Mesenchymal stem cell (in vitro differentiated cells and primary cell): ENCODE measurements around the gene IKZF2.

Source experiments
- DNase-seq: peaks from one replicate; pipeline ENCODE4 v3.0.0-alpha.2; 2013
- H2AFZ ChIP-seq: one replicate; pipeline ENCODE4 v1.6.1; 2013; ENCODE audit warnings: low read depth, mild to moderate bottlenecking, control low read depth, inconsistent platforms, low read length, moderate library complexity
- H2AK5ac ChIP-seq: 2 replicates; pipeline ENCODE4 v1.6.1; 2013; ENCODE audit warnings: low read length, moderate library complexity, mild to moderate bottlenecking, inconsistent platforms; ENCODE audit not compliant: severe bottlenecking
- H2BK120ac ChIP-seq: one replicate; pipeline ENCODE4 v1.6.1; 2013; ENCODE audit warnings: low read depth, mild to moderate bottlenecking, inconsistent platforms, low read length, moderate library complexity
- H2BK12ac ChIP-seq, 2 experiments: one replicate each; pipeline ENCODE4 v1.6.1; 2013; ENCODE audit warnings: inconsistent platforms in 2 of 2, low read length in 2 of 2, mild to moderate bottlenecking in 2 of 2, moderate library complexity in 2 of 2, control low read depth in 1 of 2
- H2BK15ac ChIP-seq: one replicate; pipeline ENCODE4 v1.6.1; 2013; ENCODE audit warnings: mild to moderate bottlenecking, low read depth, inconsistent platforms; ENCODE audit not compliant: poor library complexity, severe bottlenecking
- H2BK5ac ChIP-seq: 2 replicates; pipeline ENCODE4 v1.6.1; 2013; ENCODE audit warnings: low read depth, mild to moderate bottlenecking, low read length, control low read depth, inconsistent platforms; ENCODE audit not compliant: poor library complexity, severe bottlenecking
- H3K14ac ChIP-seq, 2 experiments: one replicate each; pipeline ENCODE4 v1.6.1; 2013; ENCODE audit warnings: inconsistent platforms in 2 of 2, low read length in 2 of 2, control low read depth in 1 of 2, mild to moderate bottlenecking in 1 of 2, moderate library complexity in 1 of 2
- H3K18ac ChIP-seq, 2 experiments: one replicate each; pipeline ENCODE4 v1.6.1; 2013; ENCODE audit warnings: inconsistent platforms in 2 of 2, low read length in 2 of 2, control low read depth in 1 of 2, low read depth in 1 of 2, mild to moderate bottlenecking in 1 of 2
- H3K23ac ChIP-seq, 2 experiments: one replicate each; pipeline ENCODE4 v1.6.1; 2013; ENCODE audit warnings: inconsistent platforms in 2 of 2, low read length in 2 of 2, mild to moderate bottlenecking in 2 of 2, moderate library complexity in 2 of 2, control low read depth in 1 of 2
- H3K27ac ChIP-seq: 2 replicates; pipeline ENCODE4 v1.5.1; 2013; ENCODE audit warnings: mild to moderate bottlenecking, moderate library complexity, low read length, control low read depth, inconsistent platforms; ENCODE audit not compliant: poor library complexity, severe bottlenecking
- H3K27me3 ChIP-seq, 2 experiments: 2 replicates each; pipeline versions ENCODE4 v1.6.1 to v1.7.0; 2013; ENCODE audit warnings: low read length in 2 of 2, mild to moderate bottlenecking in 2 of 2, moderate library complexity in 2 of 2, control low read depth in 1 of 2, inconsistent platforms in 1 of 2; ENCODE audit not compliant: control insufficient read depth in 1 of 2, insufficient read depth in 1 of 2
- H3K36me3 ChIP-seq, 2 experiments: 2 replicates each; pipeline versions ENCODE4 v1.6.1 to v1.7.0; 2013; ENCODE audit warnings: low read length in 2 of 2, control low read depth in 1 of 2, inconsistent platforms in 1 of 2, low read depth in 1 of 2, mild to moderate bottlenecking in 1 of 2; ENCODE audit not compliant: insufficient read depth in 2 of 2, control insufficient read depth in 1 of 2
- H3K4ac ChIP-seq, 2 experiments: one replicate each; pipeline ENCODE4 v1.6.1; 2013; ENCODE audit warnings: inconsistent platforms in 2 of 2, low read length in 2 of 2, mild to moderate bottlenecking in 2 of 2, moderate library complexity in 2 of 2, control low read depth in 1 of 2, low read depth in 1 of 2
- H3K4me1 ChIP-seq: 2 replicates; pipeline ENCODE4 v1.6.1; 2013; ENCODE audit warnings: low read depth, low read length, control low read depth; ENCODE audit not compliant: control insufficient read depth, insufficient read depth
- H3K4me2 ChIP-seq: 2 replicates; pipeline ENCODE4 v1.6.1; 2013; ENCODE audit warnings: low read length, mild to moderate bottlenecking, inconsistent platforms; ENCODE audit not compliant: poor library complexity, severe bottlenecking
- H3K4me3 ChIP-seq, 2 experiments: 2 replicates each; pipeline versions ENCODE4 v1.5.1 to v1.7.0; 2013; ENCODE audit warnings: low read length in 2 of 2, mild to moderate bottlenecking in 2 of 2, control low read depth in 1 of 2, low read depth in 1 of 2; ENCODE audit not compliant: insufficient read depth in 1 of 2
- H3K79me1 ChIP-seq: replicated peaks from 2 replicates; pipeline ENCODE4 v1.6.1; 2013; ENCODE audit warnings: mild to moderate bottlenecking, control low read depth, low read length, inconsistent platforms; ENCODE audit not compliant: poor library complexity, severe bottlenecking
- H3K9ac ChIP-seq: 2 replicates; pipeline ENCODE4 v1.7.0; 2013; ENCODE audit warnings: mild to moderate bottlenecking, low read length, moderate library complexity
- H3K9me3 ChIP-seq: 2 replicates; pipeline ENCODE4 v1.7.0; 2013; ENCODE audit warnings: mild to moderate bottlenecking, low read length; ENCODE audit not compliant: control insufficient read depth
- H4K8ac ChIP-seq: one replicate; pipeline ENCODE4 v1.6.1; 2013; ENCODE audit warnings: inconsistent platforms, mild to moderate bottlenecking, low read length, moderate library complexity
- H4K91ac ChIP-seq: one replicate; pipeline ENCODE4 v1.6.1; 2013; ENCODE audit warnings: mild to moderate bottlenecking, low read length, inconsistent platforms
- WGBS: methylation state at CpG from one replicate; pipeline ENCODE4 v1.1.7; 2013; ENCODE audit warnings: mixed read lengths; 5-methylcytosine and 5-hydroxymethylcytosine counted together

IKZF2 gene

DNA sequence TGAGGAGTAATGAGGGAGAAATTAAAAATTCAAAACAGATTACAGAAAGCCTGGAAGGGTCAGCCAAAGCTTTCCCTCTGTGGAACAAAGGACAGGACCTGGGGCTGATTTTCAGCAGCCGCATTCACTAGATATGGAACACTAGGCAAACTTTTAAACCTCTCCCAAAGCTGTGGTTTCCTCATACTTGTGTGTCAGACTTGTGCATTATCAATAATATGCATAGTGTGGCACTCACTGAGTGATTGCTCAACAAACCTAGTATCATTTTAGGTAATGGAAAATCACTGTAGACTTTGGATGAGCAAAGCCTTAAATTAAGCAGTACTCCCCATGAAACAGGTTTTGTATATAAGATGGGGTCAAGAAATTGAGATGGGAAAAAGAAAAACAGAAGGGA is 26.3 kb upstream of the IKZF2 start:
- H2BK15ac ChIP-seq: no peak overlapping the region
- no peak overlapping the region for H4K8ac ChIP-seq
- 100% methylated on average over 1 of the region's 1 CpG for WGBS
- no peak overlapping the region for H2AFZ ChIP-seq
- peaks cover 8% of the 10 kb centered on the region for H3K9me3 ChIP-seq
- H3K4me3 ChIP-seq: no peak overlapping the region
- no peak overlapping the region for H2BK120ac ChIP-seq
- no peak overlapping the region for H2AK5ac ChIP-seq
- H3K79me1 ChIP-seq: no peaks in the 10 kb centered on the region
- H3K4me1 ChIP-seq: no peaks in the 10 kb centered on the region
- no peaks in the 10 kb centered on the region for H3K27me3 ChIP-seq
- H3K14ac ChIP-seq: no peak overlapping the region
- H3K36me3 ChIP-seq: no peaks in the 10 kb centered on the region
- no peak overlapping the region for H3K18ac ChIP-seq
- no peak overlapping the region for H3K4ac ChIP-seq
- H3K23ac ChIP-seq: no peak overlapping the region
- H3K9ac ChIP-seq: no peak overlapping the region
- no peak overlapping the region for H3K27ac ChIP-seq
- H2BK12ac ChIP-seq: no peak overlapping the region
- H4K91ac ChIP-seq: no peak overlapping the region
- no peak overlapping the region for H3K4me2 ChIP-seq
- no peak overlapping the region for H2BK5ac ChIP-seq
- DNase-seq: no peak

DNA sequence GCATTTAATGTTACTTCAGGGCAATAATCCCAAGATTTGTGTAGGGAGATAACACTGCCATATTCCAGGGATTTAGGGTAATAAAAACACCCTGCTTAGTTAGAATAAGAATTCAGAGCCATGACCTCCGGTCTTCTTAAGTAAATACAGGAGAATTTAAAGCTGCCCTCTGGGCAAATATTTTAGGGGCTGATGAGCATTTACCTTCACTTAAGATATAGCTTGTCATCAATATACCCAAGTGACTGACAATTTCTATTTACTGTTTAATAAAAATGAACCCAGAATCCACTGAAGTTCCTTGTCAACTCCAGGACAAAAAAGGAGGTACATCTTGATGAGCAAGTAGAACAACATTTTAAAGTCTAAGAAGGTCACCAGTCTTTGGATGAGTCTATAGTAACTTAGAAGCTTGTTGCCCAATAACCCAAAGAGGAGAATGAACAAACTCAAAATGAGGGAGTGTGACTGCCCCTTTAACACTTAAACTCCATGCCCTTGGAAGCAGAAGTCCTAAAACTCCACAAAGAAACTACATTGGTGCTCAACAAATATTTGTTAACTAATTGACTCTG is 24.3 kb upstream of the IKZF2 start:
- no peak overlapping the region for H3K4ac ChIP-seq
- H2BK120ac ChIP-seq: no peak overlapping the region
- H4K91ac ChIP-seq: no peak overlapping the region
- H3K18ac ChIP-seq: no peak overlapping the region
- H3K9ac ChIP-seq: no peak overlapping the region
- no CpG with 5 or more reads among the region's 1 CpG for WGBS
- H3K36me3 ChIP-seq: no peaks in the 10 kb centered on the region
- peaks cover 8% of the 10 kb centered on the region for H3K9me3 ChIP-seq
- no peak for DNase-seq
- no peak overlapping the region for H2AFZ ChIP-seq
- H2BK15ac ChIP-seq: no peak overlapping the region
- H3K4me3 ChIP-seq: no peak overlapping the region
- H3K14ac ChIP-seq: no peak overlapping the region
- H2BK12ac ChIP-seq: no peak overlapping the region
- H2AK5ac ChIP-seq: no peak overlapping the region
- no peaks in the 10 kb centered on the region for H3K27me3 ChIP-seq
- H2BK5ac ChIP-seq: no peak overlapping the region
- H3K79me1 ChIP-seq: no peaks in the 10 kb centered on the region
- H3K4me1 ChIP-seq: no peaks in the 10 kb centered on the region
- no peak overlapping the region for H4K8ac ChIP-seq
- H3K23ac ChIP-seq: no peak overlapping the region
- H3K4me2 ChIP-seq: no peak overlapping the region
- H3K27ac ChIP-seq: no peak overlapping the region

DNA sequence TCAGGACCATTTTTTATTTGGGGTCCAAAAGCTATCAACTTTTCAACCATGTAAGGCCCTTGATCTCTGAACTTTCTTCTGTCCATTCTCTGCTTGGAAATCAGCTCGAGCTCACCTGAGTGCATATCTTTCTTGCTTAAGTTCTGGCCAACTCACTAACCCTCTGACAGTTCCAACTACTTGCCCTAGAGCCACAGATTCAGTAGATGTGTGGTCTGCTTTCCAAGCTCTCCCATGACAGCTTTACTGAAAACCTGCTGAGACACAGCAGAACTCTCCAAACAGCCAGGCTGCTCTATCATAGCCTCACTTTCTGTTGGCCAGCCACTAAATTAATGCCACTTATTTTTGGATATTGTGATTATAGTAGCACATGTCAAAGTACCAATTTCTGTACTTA is 21.2 kb upstream of the IKZF2 start:
- Histone ChIP-seq H2BK12ac (no peak overlapping the region), H3K4me1 (no peaks in the 10 kb centered on the region), H3K14ac (no peak overlapping the region), H3K79me1 (no peaks in the 10 kb centered on the region), H2BK120ac (no peak overlapping the region), H3K18ac (no peak overlapping the region), H2BK5ac (no peak overlapping the region), H4K8ac (no peak overlapping the region), H3K4ac (no peak overlapping the region), H3K27me3 (no peaks in the 10 kb centered on the region), H3K4me2 (no peak overlapping the region), H3K4me3 (no peak overlapping the region), H2AFZ (no peak overlapping the region), H3K9ac (no peak overlapping the region), H3K23ac (no peak overlapping the region), H2BK15ac (no peak overlapping the region), H2AK5ac (no peak overlapping the region), H3K27ac (no peak overlapping the region), H4K91ac (no peak overlapping the region), H3K9me3 (peaks cover 8% of the 10 kb centered on the region), H3K36me3 (no peaks in the 10 kb centered on the region)
- 74% methylated on average over 1 of the region's 1 CpG for WGBS
- no peak for DNase-seq

DNA sequence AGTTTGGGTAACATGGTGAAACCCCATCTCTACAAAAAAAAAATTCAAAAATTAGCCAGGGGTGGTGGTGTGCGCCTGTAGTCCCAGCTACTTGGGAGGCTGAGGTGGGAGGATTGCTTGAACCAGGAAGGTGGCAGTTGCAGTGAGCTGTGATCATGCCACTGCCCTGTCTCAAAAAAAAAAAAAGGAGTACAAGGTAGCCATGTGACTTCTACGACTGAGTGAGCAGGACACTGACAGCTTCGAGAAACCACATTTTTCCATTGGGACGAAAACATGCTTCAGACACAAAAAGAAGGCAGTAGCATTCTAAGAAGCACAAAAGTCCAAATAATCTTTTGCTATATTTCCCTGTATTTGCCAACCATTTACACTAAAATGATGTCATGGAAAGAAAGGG is 19.7 kb upstream of the IKZF2 start:
- Histone ChIP-seq H3K4ac (no peak overlapping the region), H3K18ac (no peak overlapping the region), H3K4me2 (no peak overlapping the region), H3K27ac (no peak overlapping the region), H3K23ac (no peak overlapping the region), H3K4me1 (no peaks in the 10 kb centered on the region), H3K27me3 (no peaks in the 10 kb centered on the region), H2AFZ (no peak overlapping the region), H2BK12ac (no peak overlapping the region), H3K9me3 (no peaks in the 10 kb centered on the region), H3K79me1 (no peaks in the 10 kb centered on the region), H3K36me3 (no peaks in the 10 kb centered on the region), H2BK15ac (no peak overlapping the region), H3K14ac (no peak overlapping the region), H2AK5ac (no peak overlapping the region), H4K91ac (no peak overlapping the region), H2BK120ac (no peak overlapping the region), H3K4me3 (no peak overlapping the region), H3K9ac (no peak overlapping the region), H4K8ac (no peak overlapping the region), H2BK5ac (no peak overlapping the region)
- DNase-seq: no peak
- 95% methylated on average over 3 of the region's 4 CpGs for WGBS
